Suprapubic skin (tissue), 4 donors: ENCODE data around the gene PRRC1. TPM values are rescaled to one million over a fixed set of nuclear protein-coding genes. Genes with fewer than 3 reads are reported as not detected.
"Not testable (repeated sequence)": the region's sequence is repeated elsewhere in the genome, so short reads cannot be mapped to it uniquely, and the experiment has no call there.

Source experiments
- DNase-seq, 2 donors: peaks; one replicate each; pipeline ENCODE4 v3.0.0-alpha.2; 2019; ENCODE audit warnings: low spot score in 2 of 2
- H3K27ac ChIP-seq: fragments of 200-600 bp; sonication (generic); one replicate; pipeline ENCODE4 v1.5.1; 2019
- H3K27me3 ChIP-seq: fragments of 200-600 bp; sonication (generic); one replicate; pipeline ENCODE4 v1.5.1; 2019
- H3K36me3 ChIP-seq: fragments of 200-600 bp; sonication (generic); one replicate; pipeline ENCODE4 v1.5.1; 2019
- H3K4me1 ChIP-seq: fragments of 200-600 bp; sonication (generic); one replicate; pipeline ENCODE4 v1.5.1; 2019
- H3K4me3 ChIP-seq: fragments of 200-600 bp; sonication (generic); one replicate; pipeline ENCODE4 v1.5.1; 2019; ENCODE audit warnings: mild to moderate bottlenecking
- H3K9me3 ChIP-seq: fragments of 200-600 bp; sonication (generic); one replicate; pipeline ENCODE4 v1.5.1; 2019
- EP300 ChIP-seq: sonication (generic); formaldehyde crosslinking; IDR thresholded peaks from one replicate; pipeline ENCODE4 v1.6.1; 2017; ENCODE audit warnings: antibody characterized with exemption
- POLR2A ChIP-seq, 2 donors: fragments of 450-650 bp; IDR thresholded peaks; one replicate each; pipeline ENCODE4 v1.6.1; 2017; ENCODE audit warnings: antibody characterized with exemption in 2 of 2, mild to moderate bottlenecking in 2 of 2, moderate library complexity in 2 of 2
- POLR2AphosphoS5 ChIP-seq, 3 donors: sonication (generic); formaldehyde crosslinking; IDR thresholded peaks; one replicate each; pipeline ENCODE4 v1.6.1; 2017; ENCODE audit warnings: antibody characterized with exemption in 3 of 3
- WGBS: methylation state at CpG from one replicate; pipeline ENCODE4 v1.1.5; 2018; 5-methylcytosine and 5-hydroxymethylcytosine counted together
- total RNA-seq, 4 donors: library from RNA; depleted of rRNA; stranded (reverse); fragments of >200 nt; gene quantifications; one replicate each; pipeline ENCODE4 v1.1.0, GENCODE V29; 2016
- TF ChIP-seq, protein P1 (sequence below), 2 donors: fragments of 200-600 bp in 1 of 2; fragments of 450-650 bp in 1 of 2; sonication (generic) in 1 of 2; IDR thresholded peaks; one replicate each; pipeline ENCODE4 v1.5.1; 2016 to 2019; ENCODE audit warnings: antibody characterized with exemption in 2 of 2, mild to moderate bottlenecking in 1 of 2, moderate library complexity in 1 of 2

PRRC1 gene
- total RNA-seq, 4 donors from 2014 or later: 36.8 to 59.0 (median 45.0) TPM

- Histone ChIP-seq H3K36me3 (no peaks in the 10 kb centered on the region), H3K27ac (no peak overlapping the region), H3K9me3 (no peaks in the 10 kb centered on the region), H3K4me3 (no peak overlapping the region), H3K27me3 (peaks cover 5% of the 10 kb centered on the region), H3K4me1 (no peaks in the 10 kb centered on the region)
- WGBS: 67% methylated on average over 1 of the region's 1 CpG
- no peak for DNase-seq
- TF ChIP-seq, protein P1, sequence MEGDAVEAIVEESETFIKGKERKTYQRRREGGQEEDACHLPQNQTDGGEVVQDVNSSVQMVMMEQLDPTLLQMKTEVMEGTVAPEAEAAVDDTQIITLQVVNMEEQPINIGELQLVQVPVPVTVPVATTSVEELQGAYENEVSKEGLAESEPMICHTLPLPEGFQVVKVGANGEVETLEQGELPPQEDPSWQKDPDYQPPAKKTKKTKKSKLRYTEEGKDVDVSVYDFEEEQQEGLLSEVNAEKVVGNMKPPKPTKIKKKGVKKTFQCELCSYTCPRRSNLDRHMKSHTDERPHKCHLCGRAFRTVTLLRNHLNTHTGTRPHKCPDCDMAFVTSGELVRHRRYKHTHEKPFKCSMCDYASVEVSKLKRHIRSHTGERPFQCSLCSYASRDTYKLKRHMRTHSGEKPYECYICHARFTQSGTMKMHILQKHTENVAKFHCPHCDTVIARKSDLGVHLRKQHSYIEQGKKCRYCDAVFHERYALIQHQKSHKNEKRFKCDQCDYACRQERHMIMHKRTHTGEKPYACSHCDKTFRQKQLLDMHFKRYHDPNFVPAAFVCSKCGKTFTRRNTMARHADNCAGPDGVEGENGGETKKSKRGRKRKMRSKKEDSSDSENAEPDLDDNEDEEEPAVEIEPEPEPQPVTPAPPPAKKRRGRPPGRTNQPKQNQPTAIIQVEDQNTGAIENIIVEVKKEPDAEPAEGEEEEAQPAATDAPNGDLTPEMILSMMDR (IDR thresholded peaks at IDR 0.05): no peak
- TF ChIP-seq POLR2AphosphoS5 (IDR thresholded peaks at IDR 0.05): no peak
- no peak for TF ChIP-seq EP300
- TF ChIP-seq POLR2A (IDR thresholded peaks at IDR 0.05): no peak
Measured at GRCh38 chr5:127565586-127566270, 48.3 kb downstream of the PRRC1 start.

GRCh38 chr5:127567026-127567768, 49.8 kb downstream of the PRRC1 start:
- no peaks in the 10 kb centered on the region for H3K4me1 ChIP-seq
- no peaks in the 10 kb centered on the region for H3K36me3 ChIP-seq
- no peak overlapping the region for H3K27ac ChIP-seq
- no peak overlapping the region for H3K4me3 ChIP-seq
- WGBS: 58% methylated on average over 7 of the region's 7 CpGs
- TF ChIP-seq, protein P1 (IDR thresholded peaks at IDR 0.05): no peak
- TF ChIP-seq EP300 (no peak), POLR2AphosphoS5 (IDR thresholded peaks at IDR 0.05) (no peak), POLR2A (IDR thresholded peaks at IDR 0.05) (no peak)
- peaks cover 5% of the 10 kb centered on the region for H3K27me3 ChIP-seq
- no peak for DNase-seq
- H3K9me3 ChIP-seq: no peaks in the 10 kb centered on the region

DNA sequence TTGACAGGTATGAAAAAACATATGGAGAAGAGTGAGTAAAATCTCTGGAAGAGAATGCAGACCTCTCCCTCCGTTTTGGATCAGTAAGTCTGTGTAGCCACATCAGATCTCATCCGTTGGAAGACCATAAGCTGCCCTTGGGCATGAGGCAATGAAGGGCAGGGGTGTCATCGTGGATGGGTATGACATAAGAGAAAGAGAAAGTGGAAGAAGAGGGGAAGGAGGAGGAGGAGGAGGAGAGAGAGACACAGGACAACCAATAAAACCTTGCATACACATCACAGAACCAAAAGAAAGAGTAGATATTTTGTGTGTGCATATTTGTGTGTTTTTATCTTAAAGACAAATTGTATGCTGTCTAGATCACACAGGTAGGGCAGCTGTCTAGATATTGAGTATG, 50.7 kb downstream of the PRRC1 start:
- 54% methylated on average over 3 of the region's 3 CpGs for WGBS
- TF ChIP-seq POLR2AphosphoS5 (IDR thresholded peaks at IDR 0.05) (no peak), EP300 (no peak), POLR2A (IDR thresholded peaks at IDR 0.05) (no peak)
- TF ChIP-seq, protein P1 (IDR thresholded peaks at IDR 0.05): no peak
- no peak for DNase-seq
- Histone ChIP-seq H3K27ac (no peak overlapping the region), H3K4me3 (no peak overlapping the region), H3K4me1 (no peaks in the 10 kb centered on the region), H3K36me3 (no peaks in the 10 kb centered on the region), H3K9me3 (no peaks in the 10 kb centered on the region), H3K27me3 (peaks cover 5% of the 10 kb centered on the region)

GRCh38 chr5:127569471-127569870, 52.0 kb downstream of the PRRC1 start:
- 94% methylated on average over 15 of the region's 40 CpGs for WGBS
- H3K36me3 ChIP-seq, H3K4me1 ChIP-seq: not testable (repeated sequence)

DNA sequence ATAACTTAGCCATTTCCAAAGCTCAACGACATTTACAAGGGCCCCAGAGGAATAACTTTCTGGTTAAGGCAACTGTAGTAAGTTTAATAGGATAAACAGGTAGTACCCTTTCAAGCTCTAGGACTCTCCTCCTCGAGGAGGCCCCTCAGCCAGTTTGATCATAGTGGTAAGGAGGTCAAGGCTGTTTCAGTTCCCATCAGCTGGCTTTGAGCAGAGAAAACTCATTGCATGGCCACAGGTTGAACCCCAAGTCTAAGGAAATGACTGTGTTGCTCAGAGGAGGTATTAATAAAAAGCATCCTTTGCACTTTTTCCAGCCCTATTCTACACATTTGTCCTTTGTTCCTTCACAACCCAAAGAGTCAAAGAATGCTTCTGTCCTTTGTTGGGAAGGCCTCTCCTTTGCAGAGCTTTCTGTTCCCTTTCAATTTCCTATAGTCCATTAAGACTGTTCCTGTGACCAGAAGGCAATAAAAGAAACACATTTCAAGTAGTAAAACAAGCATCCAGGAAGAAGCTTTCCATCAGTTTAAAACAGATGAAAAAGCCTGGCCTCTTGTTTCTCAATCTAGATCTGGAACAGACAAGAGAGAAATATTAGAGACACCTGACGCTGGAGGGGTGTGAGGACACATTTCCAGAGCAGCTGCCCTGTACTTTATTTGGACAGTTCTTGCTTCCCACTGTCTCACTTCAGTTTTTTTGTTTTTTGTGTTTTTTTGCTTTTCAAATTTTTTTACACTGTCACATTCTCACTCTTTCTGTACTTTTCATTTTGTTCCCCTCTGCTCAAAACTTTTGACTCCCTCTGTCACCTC, 54.1 kb downstream of the PRRC1 start:
- 63% methylated on average over 3 of the region's 3 CpGs for WGBS
- TF ChIP-seq POLR2A (IDR thresholded peaks at IDR 0.05) (no peak), POLR2AphosphoS5 (IDR thresholded peaks at IDR 0.05) (no peak), EP300 (no peak)
- TF ChIP-seq, protein P1 (IDR thresholded peaks at IDR 0.05): no peak
- H3K4me3 ChIP-seq: no peak overlapping the region
- H3K27ac ChIP-seq: no peak overlapping the region
- peaks cover 5% of the 10 kb centered on the region for H3K9me3 ChIP-seq
- peaks cover 5% of the 10 kb centered on the region for H3K27me3 ChIP-seq
- DNase-seq: no peak
- H3K36me3 ChIP-seq: no peaks in the 10 kb centered on the region
- no peaks in the 10 kb centered on the region for H3K4me1 ChIP-seq

More at GRCh38 chr5:127569471-127569870, 52.0 kb downstream of the PRRC1 start:
- H3K27ac ChIP-seq, DNase-seq, H3K9me3 ChIP-seq, H3K27me3 ChIP-seq, H3K4me3 ChIP-seq: not testable (repeated sequence)
